Measurements from ENCODE around the gene IQCB1.
"Not testable (repeated sequence)": the region's sequence is repeated elsewhere in the genome, so short reads cannot be mapped to it uniquely, and the experiment has no call there.

DNA sequence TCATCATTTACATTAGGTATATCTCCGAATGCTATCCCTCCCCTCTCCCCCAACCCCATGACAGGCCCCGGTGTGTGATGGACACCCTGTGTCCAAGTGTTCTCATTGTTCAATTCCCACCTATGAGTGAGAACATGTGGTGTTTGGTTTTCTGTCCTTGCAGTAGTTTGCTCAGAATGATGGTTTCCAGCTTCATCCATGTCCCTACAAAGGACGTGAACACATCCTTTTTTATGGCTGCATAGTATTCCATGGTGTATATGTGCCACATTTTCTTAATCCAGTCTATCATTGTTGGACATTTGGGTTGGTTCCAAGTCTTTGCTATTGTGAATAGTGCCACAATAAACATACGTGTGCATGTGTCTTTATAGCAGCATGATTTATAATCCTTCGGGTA lies 22.9 kb upstream of the IQCB1 start:
- TF ChIP-seq, protein P1, sequence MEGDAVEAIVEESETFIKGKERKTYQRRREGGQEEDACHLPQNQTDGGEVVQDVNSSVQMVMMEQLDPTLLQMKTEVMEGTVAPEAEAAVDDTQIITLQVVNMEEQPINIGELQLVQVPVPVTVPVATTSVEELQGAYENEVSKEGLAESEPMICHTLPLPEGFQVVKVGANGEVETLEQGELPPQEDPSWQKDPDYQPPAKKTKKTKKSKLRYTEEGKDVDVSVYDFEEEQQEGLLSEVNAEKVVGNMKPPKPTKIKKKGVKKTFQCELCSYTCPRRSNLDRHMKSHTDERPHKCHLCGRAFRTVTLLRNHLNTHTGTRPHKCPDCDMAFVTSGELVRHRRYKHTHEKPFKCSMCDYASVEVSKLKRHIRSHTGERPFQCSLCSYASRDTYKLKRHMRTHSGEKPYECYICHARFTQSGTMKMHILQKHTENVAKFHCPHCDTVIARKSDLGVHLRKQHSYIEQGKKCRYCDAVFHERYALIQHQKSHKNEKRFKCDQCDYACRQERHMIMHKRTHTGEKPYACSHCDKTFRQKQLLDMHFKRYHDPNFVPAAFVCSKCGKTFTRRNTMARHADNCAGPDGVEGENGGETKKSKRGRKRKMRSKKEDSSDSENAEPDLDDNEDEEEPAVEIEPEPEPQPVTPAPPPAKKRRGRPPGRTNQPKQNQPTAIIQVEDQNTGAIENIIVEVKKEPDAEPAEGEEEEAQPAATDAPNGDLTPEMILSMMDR (conservative IDR thresholded peaks at IDR 0.05; ENCODE audit: low read depth, low read length) = not testable (repeated sequence)
- TF ChIP-seq EZH2 (IDR thresholded peaks at IDR 0.05; ENCODE audit: borderline replicate concordance, low read depth, low read length, poor library complexity, severe bottlenecking) = not testable (repeated sequence)

All from A673 (cell line).